Subcutaneous abdominal adipose tissue (tissue), 5 donors: ENCODE results near the gene NOTCH1.
A peak's percentile ranks its signal among the peaks of the same experiment; 100 is the strongest.

Experiments used
- H3K27ac ChIP-seq: one replicate; pipeline ENCODE4 v1.7.0; 2013; ENCODE audit warnings: low read depth, mild to moderate bottlenecking, inconsistent platforms, low read length, moderate library complexity
- H3K27me3 ChIP-seq, 5 donors: one replicate each; pipeline ENCODE4 v1.7.0; 2013; ENCODE audit warnings: low read length in 5 of 5, inconsistent platforms in 1 of 5; ENCODE audit not compliant: control insufficient read depth in 5 of 5, insufficient read depth in 4 of 5
- H3K36me3 ChIP-seq, 5 donors: one replicate each; pipeline ENCODE4 v1.7.0; 2013; ENCODE audit warnings: low read length in 5 of 5; ENCODE audit not compliant: control insufficient read depth in 5 of 5, insufficient read depth in 5 of 5
- H3K4me1 ChIP-seq, 5 donors: one replicate each; pipeline ENCODE4 v1.7.0; 2013; ENCODE audit warnings: low read length in 5 of 5, mild to moderate bottlenecking in 3 of 5, moderate library complexity in 1 of 5; ENCODE audit not compliant: control insufficient read depth in 5 of 5, insufficient read depth in 5 of 5
- H3K4me3 ChIP-seq, 5 donors: one replicate each; pipeline ENCODE4 v1.7.0; 2013; ENCODE audit warnings: low read length in 5 of 5, low read depth in 1 of 5
- H3K9ac ChIP-seq, 5 donors: one replicate each; pipeline ENCODE4 v1.7.0; 2013; ENCODE audit warnings: low read length in 5 of 5, mild to moderate bottlenecking in 4 of 5, moderate library complexity in 3 of 5
- H3K9me3 ChIP-seq, 5 donors: one replicate each; pipeline ENCODE4 v1.7.0; 2013; ENCODE audit warnings: low read length in 5 of 5; ENCODE audit not compliant: control insufficient read depth in 5 of 5
- donor health status: healthy.
- donor health status: healthy.
- donor health status: healthy.
- donor health status: healthy.
- donor health status: healthy.

The NOTCH1 gene

DNA sequence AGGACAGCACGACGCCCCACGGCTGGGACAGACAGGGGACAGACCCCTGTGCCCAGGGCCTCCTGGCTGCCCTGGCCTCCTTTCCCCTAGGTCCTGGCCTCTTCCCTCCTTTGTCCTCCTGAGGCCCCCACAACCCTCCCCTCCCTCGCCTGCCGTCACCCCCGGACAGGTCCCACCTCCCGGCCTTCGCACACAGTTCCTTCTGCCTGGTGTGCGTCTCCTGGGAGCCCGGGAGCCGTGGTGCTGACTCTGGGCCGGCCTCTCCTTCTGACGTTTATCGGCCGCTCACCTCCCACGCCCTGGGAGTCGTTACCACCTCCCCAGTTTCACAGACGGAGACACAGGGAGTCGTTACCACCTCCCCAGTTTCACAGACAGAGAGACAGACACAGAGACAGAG is 25.1 kb upstream of the NOTCH1 start:
- Histone ChIP-seq H3K9me3 (no peaks in the 10 kb centered on the region), H3K27ac (no peak overlapping the region), H3K4me1 (peaks cover 9 to 65% (median 53%) of the 10 kb centered on the region in 5 donors)

DNA sequence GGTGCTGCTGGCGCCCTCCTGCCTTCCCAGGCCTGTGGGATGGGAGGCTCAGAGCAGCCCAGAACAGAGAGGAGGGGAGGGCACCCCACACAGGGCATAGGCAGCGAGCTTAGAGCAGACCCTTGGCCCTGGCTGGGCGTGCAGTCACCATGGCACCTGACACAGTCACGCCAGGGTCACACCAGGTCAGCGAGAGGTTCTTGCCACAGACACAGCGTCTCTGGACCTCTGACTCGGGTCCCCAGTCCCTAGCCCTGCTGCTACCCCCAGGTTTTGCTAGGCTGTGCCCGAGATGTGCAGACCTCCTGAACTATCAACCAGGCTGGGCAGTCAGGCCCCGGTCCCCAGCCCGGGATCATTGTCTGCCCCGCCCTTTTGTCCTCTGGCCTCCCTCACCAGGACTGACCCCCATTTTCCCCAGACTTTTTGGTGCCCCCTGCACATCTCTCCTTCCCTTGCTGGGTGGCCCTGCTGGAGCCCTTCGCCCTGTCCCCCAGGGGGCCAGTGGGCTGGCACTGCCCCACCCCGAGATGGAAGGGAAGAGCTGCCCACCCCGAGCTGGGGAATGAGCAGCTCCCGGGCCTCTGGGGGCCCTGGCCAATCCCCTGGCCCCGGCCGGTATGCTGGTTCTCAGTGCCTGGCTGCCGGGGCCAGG is 24.5 kb upstream of the NOTCH1 start:
- Histone ChIP-seq H3K4me1 (peaks cover 15 to 69% (median 59%) of the 10 kb centered on the region in 5 donors), H3K27me3 (peaks cover 0 to 2% (median 0%) of the 10 kb centered on the region in 5 donors), H3K9ac (no peak overlapping the region), H3K27ac (no peak overlapping the region), H3K9me3 (no peaks in the 10 kb centered on the region), H3K4me3 (no peak overlapping the region), H3K36me3 (peaks cover 0 to 5% (median 0%) of the 10 kb centered on the region in 5 donors)

More for the DNA sequence above, 25.1 kb upstream of the NOTCH1 start:
- Histone ChIP-seq H3K9ac (peak overlapping the region in 1 of 5 donors; percentile 19), H3K27me3 (no peaks in the 10 kb centered on the region), H3K36me3 (peaks cover 0 to 5% (median 0%) of the 10 kb centered on the region in 5 donors), H3K4me3 (no peak overlapping the region)

DNA sequence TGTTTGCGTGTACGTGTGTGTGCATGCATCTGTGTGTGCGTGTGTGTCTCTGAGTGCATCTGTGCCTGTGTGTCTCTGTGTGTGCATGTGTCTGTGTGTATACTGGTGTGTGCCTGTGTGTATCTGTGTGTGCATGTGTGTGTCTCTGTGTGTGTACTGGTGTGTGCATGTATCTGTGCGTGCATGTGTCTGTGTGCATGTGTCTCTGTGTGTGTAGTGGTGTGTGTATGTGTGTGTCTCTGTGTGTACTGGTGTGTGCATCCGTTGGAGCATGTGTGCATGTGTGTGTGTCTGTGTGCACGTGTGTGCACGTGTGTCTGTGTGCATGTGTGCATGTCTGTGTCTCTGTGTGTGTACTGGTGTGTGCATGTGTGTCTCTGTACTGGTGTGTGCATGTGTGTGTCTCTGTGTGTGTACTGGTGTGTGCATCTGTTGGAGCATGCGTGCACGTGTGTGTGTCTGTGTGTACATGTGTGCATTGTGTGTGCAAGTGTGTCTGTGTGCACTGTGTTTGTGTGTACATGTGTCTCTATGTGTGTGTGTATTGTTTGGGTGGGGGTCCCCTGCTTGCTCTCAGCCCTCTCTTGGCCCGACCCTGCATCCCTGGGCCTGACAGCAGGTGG is 23.8 kb upstream of the NOTCH1 start:
- H3K4me1 ChIP-seq: peaks cover 22 to 76% (median 66%) of the 10 kb centered on the region in 5 donors
- H3K27ac ChIP-seq: no peak overlapping the region
- no peaks in the 10 kb centered on the region for H3K9me3 ChIP-seq
- H3K27me3 ChIP-seq: peaks cover 0 to 9% (median 0%) of the 10 kb centered on the region in 5 donors
- H3K9ac ChIP-seq: no peak overlapping the region
- no peak overlapping the region for H3K4me3 ChIP-seq
- H3K36me3 ChIP-seq: peaks cover 0 to 5% (median 0%) of the 10 kb centered on the region in 5 donors

DNA sequence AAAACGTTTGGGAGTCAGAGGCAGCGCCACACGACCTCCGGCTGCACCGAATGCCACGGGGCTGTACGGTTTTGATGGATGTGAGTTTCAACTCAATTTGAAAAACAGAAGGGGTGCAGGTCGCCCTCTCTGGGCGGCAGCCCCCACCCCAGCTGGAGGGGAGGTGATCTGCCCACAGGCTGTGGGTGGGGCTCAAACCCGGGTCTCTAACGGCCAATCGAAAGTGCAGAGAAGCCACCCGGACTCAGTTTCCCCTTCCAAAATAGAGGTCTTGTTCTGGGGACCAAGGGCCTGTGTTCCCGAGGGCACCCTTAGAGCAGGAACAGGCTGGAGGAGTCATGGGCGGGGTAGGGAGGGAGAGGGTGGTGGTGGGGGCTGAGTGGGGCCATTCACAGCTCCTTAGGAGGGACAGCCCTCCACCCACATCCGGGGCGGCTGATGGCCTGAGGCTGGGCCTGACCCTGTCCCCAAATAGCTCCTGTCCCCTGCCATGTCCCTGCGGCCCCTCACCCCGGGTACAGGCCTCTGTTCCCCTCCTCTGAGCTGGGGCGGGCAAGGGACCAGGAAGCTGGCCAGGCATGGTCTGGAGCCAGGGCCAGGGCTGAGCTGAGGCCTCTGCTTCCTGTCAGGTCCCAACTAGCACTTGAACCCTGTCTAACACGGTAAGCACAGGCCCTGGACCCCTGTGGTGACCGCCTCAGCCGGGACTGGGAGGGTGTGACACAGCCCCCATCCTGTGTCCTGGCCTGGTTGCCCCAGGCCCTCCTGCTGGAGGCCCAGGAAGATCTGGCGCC is 22.6 kb upstream of the NOTCH1 start:
- Histone ChIP-seq H3K9ac (peak overlapping the region in 1 of 5 donors; percentile 26), H3K9me3 (no peaks in the 10 kb centered on the region), H3K4me1 (peaks cover 31 to 87% (median 78%) of the 10 kb centered on the region in 5 donors), H3K27me3 (peaks cover 0 to 10% (median 0%) of the 10 kb centered on the region in 5 donors), H3K4me3 (peak overlapping the region in 1 of 5 donors; percentile 15), H3K27ac (peak overlapping the region; percentile 76), H3K36me3 (peaks cover 0 to 5% (median 0%) of the 10 kb centered on the region in 5 donors)

DNA sequence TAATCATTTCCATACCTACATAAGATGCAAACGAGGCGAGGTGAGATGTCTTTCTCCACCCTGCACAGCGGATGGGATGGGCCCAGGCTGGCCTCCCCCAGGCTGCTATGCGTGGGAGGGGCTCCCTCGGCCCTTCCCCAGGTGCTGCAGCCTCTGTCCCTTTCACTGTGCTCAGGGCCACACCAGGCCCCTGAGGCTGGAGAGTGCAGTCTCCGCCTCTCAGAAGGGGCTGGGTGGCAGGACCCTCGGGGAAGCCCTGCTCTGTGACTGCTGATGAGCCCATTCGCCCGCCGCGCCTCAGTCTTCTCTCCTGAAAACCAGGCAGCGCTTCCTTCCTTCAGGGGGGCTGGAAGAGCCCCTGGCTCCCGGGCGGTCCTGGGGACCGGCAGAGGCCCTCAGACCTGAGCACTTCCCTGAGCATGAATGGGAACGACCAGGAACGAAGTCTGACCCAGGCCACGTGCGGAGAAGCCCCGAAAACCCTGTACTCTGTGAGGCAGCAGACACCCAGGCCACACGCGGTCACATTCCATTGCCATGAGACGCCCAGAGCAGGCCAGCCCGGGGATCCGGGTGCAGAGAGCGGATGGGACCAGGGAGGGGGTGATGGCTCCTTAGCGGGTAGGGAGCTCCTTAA is 21.9 kb upstream of the NOTCH1 start:
- Histone ChIP-seq H3K27me3 (peaks cover 0 to 14% (median 0%) of the 10 kb centered on the region in 5 donors), H3K27ac (peak overlapping the region; percentile 76), H3K4me3 (no peak overlapping the region), H3K4me1 (peaks cover 37 to 94% (median 85%) of the 10 kb centered on the region in 5 donors), H3K9me3 (no peaks in the 10 kb centered on the region), H3K36me3 (peaks cover 0 to 5% (median 0%) of the 10 kb centered on the region in 5 donors), H3K9ac (no peak overlapping the region)

DNA sequence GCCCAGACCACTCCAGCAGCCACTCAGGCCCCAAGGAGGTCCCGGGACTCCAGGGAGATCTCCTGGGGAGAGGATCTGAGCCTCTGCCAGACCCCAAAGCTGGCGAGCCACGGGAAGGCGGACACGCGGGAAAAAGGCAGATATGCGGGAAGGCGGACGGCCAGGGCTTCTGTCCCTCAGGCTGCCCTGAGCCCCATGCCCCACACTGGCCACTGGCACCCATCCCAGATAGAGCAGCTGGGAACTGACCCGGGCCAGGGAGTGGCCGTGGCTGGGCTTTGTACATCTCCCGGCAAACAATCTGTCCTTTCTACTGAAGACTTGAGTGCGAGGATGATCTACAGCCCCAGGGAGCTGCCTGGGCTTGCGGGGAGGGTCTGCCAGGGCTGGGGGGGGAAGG is 21.1 kb upstream of the NOTCH1 start:
- no peak overlapping the region for H3K4me3 ChIP-seq
- peak overlapping the region; percentile 98 for H3K27ac ChIP-seq
- H3K36me3 ChIP-seq: peaks cover 0 to 5% (median 0%) of the 10 kb centered on the region in 5 donors
- no peaks in the 10 kb centered on the region for H3K9me3 ChIP-seq
- peaks cover 0 to 15% (median 0%) of the 10 kb centered on the region in 5 donors for H3K27me3 ChIP-seq
- peaks cover 39 to 92% (median 84%) of the 10 kb centered on the region in 5 donors for H3K4me1 ChIP-seq
- H3K9ac ChIP-seq: peak overlapping the region in 2 of 5 donors; percentile 44 to 45

DNA sequence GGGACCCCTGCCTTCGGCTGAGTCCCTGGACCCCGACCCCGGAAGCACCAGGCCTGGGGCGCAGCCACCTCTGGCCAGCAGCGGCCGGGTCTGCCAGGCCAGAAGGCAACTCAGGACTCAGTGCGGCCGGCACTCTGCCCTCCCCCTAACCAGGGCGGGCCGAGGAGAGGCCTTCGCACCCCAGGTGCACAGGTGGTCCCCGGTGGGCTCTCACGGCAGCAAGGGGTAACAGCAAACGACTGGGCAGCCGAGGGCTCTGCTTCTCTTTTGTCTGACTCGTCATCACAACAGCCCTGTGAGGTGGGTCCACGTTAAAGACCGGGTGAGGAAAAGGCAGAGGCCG is 20.7 kb upstream of the NOTCH1 start:
- peak overlapping the region in 2 of 5 donors; percentile 44 to 45 for H3K9ac ChIP-seq
- H3K27me3 ChIP-seq: peaks cover 0 to 15% (median 0%) of the 10 kb centered on the region in 5 donors
- H3K36me3 ChIP-seq: peaks cover 0 to 5% (median 0%) of the 10 kb centered on the region in 5 donors
- no peaks in the 10 kb centered on the region for H3K9me3 ChIP-seq
- no peak overlapping the region for H3K4me3 ChIP-seq
- peak overlapping the region; percentile 98 for H3K27ac ChIP-seq
- peaks cover 39 to 89% (median 80%) of the 10 kb centered on the region in 5 donors for H3K4me1 ChIP-seq

DNA sequence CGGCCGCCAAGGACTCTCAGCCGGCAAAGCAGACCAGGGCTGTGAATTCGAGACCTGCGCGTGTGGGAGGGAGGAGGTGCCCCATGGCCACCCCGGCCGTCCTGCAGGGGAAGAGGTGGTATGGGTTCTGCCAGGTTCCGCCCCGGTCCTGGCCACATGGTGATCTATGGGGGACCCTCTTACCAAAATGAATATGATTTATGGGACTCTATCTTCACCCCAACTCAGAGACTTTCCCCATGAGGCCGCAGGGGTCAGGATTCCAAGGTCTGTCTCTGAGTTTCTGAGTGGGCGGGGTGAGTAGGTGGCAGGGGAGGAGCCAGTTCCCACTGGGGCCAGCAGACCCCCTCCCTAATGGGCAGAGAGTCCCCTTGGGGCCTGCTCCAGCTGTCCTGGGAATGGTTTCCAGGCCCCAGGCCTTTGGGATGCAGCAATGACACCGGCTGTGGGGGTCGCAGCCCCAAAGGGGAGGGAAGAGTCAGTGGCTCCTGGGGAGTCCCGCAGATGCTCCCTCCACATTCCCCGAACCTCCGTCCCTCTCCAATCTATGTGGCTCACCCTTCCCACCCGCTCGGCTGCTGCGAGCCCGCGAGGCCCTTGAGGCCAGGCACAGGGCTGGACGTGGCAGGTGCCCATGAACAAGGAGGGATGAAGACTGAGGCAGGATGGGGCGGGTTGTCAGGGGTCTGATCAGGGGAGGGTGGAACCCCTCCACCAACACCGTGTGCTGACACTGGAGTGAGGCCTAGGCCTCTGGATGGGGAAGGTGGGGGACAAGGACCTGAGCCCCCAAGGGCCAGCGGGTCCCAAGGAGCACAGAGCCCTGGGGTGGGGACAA is 20.1 kb upstream of the NOTCH1 start:
- H3K4me1 ChIP-seq: peaks cover 39 to 83% (median 75%) of the 10 kb centered on the region in 5 donors
- no peaks in the 10 kb centered on the region for H3K9me3 ChIP-seq
- H3K36me3 ChIP-seq: peaks cover 0 to 5% (median 0%) of the 10 kb centered on the region in 5 donors
- peak overlapping the region in 3 of 5 donors; percentile 2 to 73 (median 32) for H3K9ac ChIP-seq
- H3K4me3 ChIP-seq: no peak overlapping the region
- peaks cover 0 to 15% (median 0%) of the 10 kb centered on the region in 5 donors for H3K27me3 ChIP-seq
- H3K27ac ChIP-seq: peak overlapping the region; percentile 98
